Ascending aorta (tissue), 2 donors: ENCODE results near the gene RNF166. TPM values are rescaled to one million over a fixed set of nuclear protein-coding genes. Genes with fewer than 3 reads are reported as not detected.

Experiments used
- DNase-seq, 2 donors: peaks; one replicate each; pipeline ENCODE4 v3.0.0-alpha.2; 2019; ENCODE audit warnings: low spot score in 2 of 2
- H3K27ac ChIP-seq, 2 donors: fragments of 200-600 bp; sonication (generic); one replicate each; pipeline ENCODE4 v1.5.1; 2016 to 2017; ENCODE audit warnings: mild to moderate bottlenecking in 1 of 2
- H3K27me3 ChIP-seq: fragments of 200-600 bp; sonication (generic); one replicate; pipeline ENCODE4 v1.5.1; 2017
- H3K36me3 ChIP-seq, 2 donors: fragments of 200-600 bp; sonication (generic); one replicate each; pipeline ENCODE4 v1.5.1; 2016
- H3K4me1 ChIP-seq, 2 donors: fragments of 200-600 bp; sonication (generic); one replicate each; pipeline ENCODE4 v1.5.1; 2016 to 2017; ENCODE audit warnings: mild to moderate bottlenecking in 1 of 2
- H3K4me3 ChIP-seq, 2 donors: fragments of 200-600 bp; sonication (generic); one replicate each; pipeline ENCODE4 v1.5.1; 2016 to 2017; ENCODE audit warnings: mild to moderate bottlenecking in 1 of 2
- H3K9me3 ChIP-seq, 2 donors: fragments of 200-600 bp; sonication (generic); one replicate each; pipeline ENCODE4 v1.5.1; 2016
- intact Hi-C: fragments of 100-400 bp; cut with DNase I; formaldehyde crosslinking; loops from one replicate; pipeline ENCODE4 v1.15.1; 2023
- total RNA-seq: library from RNA; depleted of rRNA; stranded (reverse); fragments of >200 nt; gene quantifications from one replicate; pipeline ENCODE4 v1.1.0, GENCODE V29; 2016
- TF ChIP-seq, protein P1 (sequence below), 3 experiments: fragments of 200-600 bp in 2 of 3; fragments of 450-650 bp in 1 of 3; sonication (generic) in 2 of 3; IDR thresholded peaks; one replicate each; pipeline ENCODE4 v1.5.1; 2016 to 2019; ENCODE audit warnings: antibody characterized with exemption in 3 of 3, mild to moderate bottlenecking in 1 of 3, moderate library complexity in 1 of 3

The RNF166 gene
- total RNA-seq, 1 donor from 2014 or later = 44.3 TPM

DNA sequence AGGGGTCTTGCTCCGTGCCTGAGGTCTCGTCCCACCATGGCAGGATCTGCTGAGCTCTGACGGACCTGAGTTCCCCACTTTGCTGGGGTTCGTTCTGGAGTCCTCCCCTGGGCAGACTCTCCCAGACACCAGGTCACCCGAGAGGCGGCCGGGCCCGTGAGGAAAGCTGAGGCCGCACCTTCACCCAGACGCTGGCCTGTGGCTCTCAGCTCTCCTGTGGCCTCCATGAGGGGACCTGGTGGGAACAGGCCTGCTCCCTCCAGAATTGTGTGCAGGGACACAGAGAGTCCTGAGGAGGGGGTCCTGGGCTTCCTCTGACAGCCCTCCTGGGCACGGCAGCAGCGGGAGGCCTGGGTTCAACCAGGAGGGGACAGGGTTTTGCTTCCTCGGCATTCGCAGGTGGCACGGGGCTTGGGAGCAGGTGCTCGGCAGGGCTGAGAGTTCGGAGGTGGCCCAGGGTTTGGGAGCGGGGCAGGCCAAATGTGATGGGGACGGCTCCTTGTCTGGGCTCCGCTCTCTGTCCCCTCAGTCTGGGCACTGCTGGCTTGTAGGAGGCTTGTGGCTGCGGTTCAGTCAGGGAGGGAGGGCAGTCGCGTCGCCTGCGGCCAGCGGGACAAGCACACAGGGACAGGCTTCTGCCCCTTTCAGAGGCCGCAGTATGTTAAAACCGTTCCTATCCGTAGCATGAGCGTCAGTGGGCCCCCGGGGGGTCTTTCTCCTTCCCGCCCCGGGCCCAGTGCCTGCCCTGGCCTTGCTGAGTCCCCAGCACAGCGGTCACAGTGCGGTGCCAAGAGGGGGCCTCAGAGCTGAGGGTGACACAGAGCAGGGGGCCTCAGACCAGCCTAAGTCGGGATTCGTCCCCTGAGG lies 11.8 kb downstream of the RNF166 start:
- TF ChIP-seq, protein P1, sequence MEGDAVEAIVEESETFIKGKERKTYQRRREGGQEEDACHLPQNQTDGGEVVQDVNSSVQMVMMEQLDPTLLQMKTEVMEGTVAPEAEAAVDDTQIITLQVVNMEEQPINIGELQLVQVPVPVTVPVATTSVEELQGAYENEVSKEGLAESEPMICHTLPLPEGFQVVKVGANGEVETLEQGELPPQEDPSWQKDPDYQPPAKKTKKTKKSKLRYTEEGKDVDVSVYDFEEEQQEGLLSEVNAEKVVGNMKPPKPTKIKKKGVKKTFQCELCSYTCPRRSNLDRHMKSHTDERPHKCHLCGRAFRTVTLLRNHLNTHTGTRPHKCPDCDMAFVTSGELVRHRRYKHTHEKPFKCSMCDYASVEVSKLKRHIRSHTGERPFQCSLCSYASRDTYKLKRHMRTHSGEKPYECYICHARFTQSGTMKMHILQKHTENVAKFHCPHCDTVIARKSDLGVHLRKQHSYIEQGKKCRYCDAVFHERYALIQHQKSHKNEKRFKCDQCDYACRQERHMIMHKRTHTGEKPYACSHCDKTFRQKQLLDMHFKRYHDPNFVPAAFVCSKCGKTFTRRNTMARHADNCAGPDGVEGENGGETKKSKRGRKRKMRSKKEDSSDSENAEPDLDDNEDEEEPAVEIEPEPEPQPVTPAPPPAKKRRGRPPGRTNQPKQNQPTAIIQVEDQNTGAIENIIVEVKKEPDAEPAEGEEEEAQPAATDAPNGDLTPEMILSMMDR (IDR thresholded peaks at IDR 0.05) = no peak
- DNase-seq = no peak
- Histone ChIP-seq H3K4me1 (no peaks in the 10 kb centered on the region), H3K9me3 (no peaks in the 10 kb centered on the region), H3K27ac (no peak overlapping the region), H3K36me3 (peaks cover 26 to 35% of the 10 kb centered on the region in 2 donors), H3K4me3 (no peak overlapping the region), H3K27me3 (no peaks in the 10 kb centered on the region)
- intact Hi-C loops = no loop called here

DNA sequence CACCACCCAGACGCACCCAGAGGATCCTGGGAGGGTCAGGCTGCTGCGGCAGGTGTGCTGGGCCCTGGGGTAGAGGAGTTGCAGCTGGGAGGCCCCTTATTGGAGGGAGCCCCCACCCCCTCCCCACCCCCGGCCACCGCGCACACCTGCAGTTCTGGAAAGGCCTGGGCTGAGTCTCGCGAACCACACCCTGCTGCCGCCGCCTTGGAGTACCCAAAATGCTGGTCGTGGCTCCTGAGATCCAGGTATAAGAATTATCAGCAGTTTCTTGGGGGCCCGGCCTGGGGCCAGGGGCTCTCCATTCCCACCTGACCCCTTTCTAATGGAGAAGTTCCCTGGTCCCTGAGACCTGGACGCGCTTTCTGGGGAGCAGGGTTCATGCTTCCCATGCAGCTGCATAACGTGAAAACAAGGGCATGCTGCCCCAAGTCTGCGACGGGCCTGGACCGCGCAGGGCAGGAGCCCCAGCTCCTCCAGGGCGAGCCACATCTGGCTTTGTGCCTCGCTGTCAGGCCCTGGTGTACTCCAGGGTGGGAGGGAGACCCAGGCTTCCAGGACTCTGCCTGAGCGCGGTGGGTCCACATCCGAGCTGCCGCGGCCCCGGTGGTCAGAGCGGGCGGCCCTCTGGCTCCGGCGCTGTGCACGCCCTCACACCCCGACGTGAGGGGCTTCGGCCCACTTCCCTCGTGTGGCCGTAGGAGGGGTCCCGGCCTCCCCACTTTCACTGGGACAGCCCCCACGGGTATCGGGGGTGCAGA lies 12.6 kb downstream of the RNF166 start:
- Histone ChIP-seq H3K27ac (no peak overlapping the region), H3K27me3 (no peaks in the 10 kb centered on the region), H3K36me3 (peaks cover 19 to 28% of the 10 kb centered on the region in 2 donors), H3K9me3 (no peaks in the 10 kb centered on the region), H3K4me3 (no peak overlapping the region), H3K4me1 (no peaks in the 10 kb centered on the region)
- DNase-seq = no peak
- TF ChIP-seq, protein P1 (IDR thresholded peaks at IDR 0.05) = no peak
- intact Hi-C loops = no loop called here

DNA sequence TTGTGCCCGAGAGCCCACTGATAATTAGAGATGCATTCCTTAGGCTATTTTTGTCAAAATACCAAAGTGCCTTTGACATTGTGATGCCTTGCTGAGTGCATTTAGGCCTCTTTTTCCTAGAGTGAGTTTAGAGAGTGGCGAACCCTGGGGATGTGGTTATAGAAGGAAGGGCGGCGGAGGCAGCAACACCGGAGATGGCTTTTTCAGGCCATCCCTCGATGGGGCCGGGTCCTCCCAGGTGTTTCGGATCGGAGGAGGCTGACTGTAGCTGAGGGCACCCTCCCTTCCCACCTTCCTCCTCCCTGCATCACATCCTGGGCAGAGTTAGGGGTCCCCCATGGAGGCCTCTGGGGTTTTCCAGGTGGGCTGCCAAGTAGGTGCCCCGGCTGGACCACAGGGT lies 13.3 kb downstream of the RNF166 start:
- intact Hi-C loops = no loop called here
- TF ChIP-seq, protein P1 (IDR thresholded peaks at IDR 0.05) = no peak
- Histone ChIP-seq H3K9me3 (no peaks in the 10 kb centered on the region), H3K36me3 (peaks cover 12 to 21% of the 10 kb centered on the region in 2 donors), H3K4me3 (no peak overlapping the region), H3K27ac (no peak overlapping the region), H3K27me3 (peaks cover 5% of the 10 kb centered on the region), H3K4me1 (no peaks in the 10 kb centered on the region)
- no peak for DNase-seq

DNA sequence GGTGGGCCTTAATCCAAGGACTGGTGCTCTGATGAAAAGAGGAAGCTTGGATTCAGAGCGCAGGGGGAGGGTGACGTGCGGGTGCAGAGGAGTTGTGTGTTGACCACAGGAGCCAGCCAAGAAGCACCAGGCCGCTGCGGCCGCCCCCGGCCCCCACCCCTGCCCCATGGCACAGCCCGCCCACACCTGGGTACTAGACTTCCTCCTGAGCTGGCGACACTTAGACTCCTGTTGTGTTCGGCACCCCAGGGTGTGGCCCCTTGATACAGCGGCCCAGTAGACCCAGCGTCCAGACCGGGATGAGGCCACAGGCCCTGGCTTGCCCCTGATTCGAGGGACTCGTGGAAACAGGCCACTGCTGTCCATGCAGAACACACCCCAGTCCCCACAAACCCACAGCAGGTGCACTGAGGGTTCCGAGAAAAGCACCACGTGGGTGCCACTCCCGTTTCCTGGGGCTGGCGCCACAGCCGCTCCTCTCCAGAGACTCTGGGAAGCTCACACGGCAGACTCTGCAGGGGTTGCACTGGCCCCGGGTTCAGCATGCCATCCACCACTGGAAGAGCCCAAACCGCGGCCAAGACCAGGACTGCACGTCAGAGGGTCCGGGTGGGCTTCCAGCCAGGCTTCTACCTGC lies 14.2 kb downstream of the RNF166 start:
- Histone ChIP-seq H3K27ac (no peak overlapping the region), H3K9me3 (no peaks in the 10 kb centered on the region), H3K36me3 (peaks cover 3 to 13% of the 10 kb centered on the region in 2 donors), H3K4me1 (no peaks in the 10 kb centered on the region), H3K4me3 (no peak overlapping the region), H3K27me3 (peaks cover 5% of the 10 kb centered on the region)
- intact Hi-C loops = no loop called here
- TF ChIP-seq, protein P1 (IDR thresholded peaks at IDR 0.05) = no peak
- no peak for DNase-seq

DNA sequence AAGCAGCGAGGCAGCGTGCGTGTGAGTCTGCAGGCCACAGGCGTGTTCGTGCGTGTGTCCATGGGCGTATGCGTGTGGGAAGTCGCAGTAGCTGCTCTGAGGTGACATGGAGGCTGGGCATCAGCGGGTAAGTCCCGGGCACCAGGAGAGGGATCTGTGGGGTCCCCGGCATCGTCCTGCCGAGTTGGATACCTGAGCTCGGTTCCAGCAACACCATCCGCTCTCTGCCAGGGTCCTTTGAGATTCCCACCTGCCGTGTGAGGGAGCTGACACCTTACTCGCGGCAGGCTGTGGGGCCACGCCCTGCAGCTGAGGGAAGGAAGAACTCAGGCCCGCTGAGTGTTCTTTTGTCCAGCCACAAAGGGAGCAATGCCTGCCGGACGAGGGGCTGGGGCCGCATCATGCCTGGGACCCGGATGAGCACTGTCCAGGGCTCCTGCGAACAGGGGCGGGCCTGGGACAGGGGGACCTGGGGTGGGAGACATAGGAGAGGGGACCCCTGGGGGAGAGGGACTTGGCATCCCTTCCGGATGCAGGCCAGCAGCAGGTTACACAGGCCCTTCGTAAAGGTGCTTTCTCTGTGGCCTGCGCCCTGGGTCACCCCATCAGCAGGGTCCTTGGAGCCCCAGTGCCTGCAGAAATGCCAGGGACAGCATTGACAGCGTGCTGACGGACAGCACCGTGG lies 14.9 kb downstream of the RNF166 start:
- Histone ChIP-seq H3K27ac (no peak overlapping the region), H3K4me3 (no peak overlapping the region), H3K27me3 (peaks cover 8% of the 10 kb centered on the region), H3K36me3 (peaks cover 0 to 5% of the 10 kb centered on the region in 2 donors), H3K4me1 (peaks cover 0 to 4% of the 10 kb centered on the region in 2 donors), H3K9me3 (no peaks in the 10 kb centered on the region)
- intact Hi-C loops = no loop called here
- TF ChIP-seq, protein P1 (IDR thresholded peaks at IDR 0.05) = no peak
- DNase-seq = no peak
